HEK293 (cell line): Measurements from ENCODE around the gene EVC.

Experiments
- TRIM28 ChIP-seq: IDR thresholded peaks from 2 replicates; pipeline ENCODE4 v1.6.1; 2011; ENCODE audit warnings: low read length, control low read depth, borderline replicate concordance
- ZNF133 ChIP-seq: fragments of 450-650 bp; formaldehyde crosslinking; IDR thresholded peaks from 2 replicates; pipeline ENCODE4 v1.5.1; 2016; ENCODE audit warnings: missing biosample characterization, missing genetic modification characterization
- ZNF175 ChIP-seq: fragments of 450-650 bp; formaldehyde crosslinking; IDR thresholded peaks from 2 replicates; pipeline ENCODE4 v1.5.1; 2016; ENCODE audit warnings: missing biosample characterization, missing genetic modification characterization
- ZNF48 ChIP-seq: fragments of 450-650 bp; formaldehyde crosslinking; IDR thresholded peaks from 2 replicates; pipeline ENCODE4 v1.5.1; 2016; ENCODE audit warnings: missing biosample characterization, missing genetic modification characterization
- ZNF510 ChIP-seq: fragments of 450-650 bp; formaldehyde crosslinking; IDR thresholded peaks from 2 replicates; pipeline ENCODE4 v1.5.1; 2018; ENCODE audit warnings: mild to moderate bottlenecking, missing genetic modification characterization, missing biosample characterization; ENCODE audit not compliant: insufficient replicate concordance
- ZNF560 ChIP-seq: fragments of 450-650 bp; formaldehyde crosslinking; IDR thresholded peaks from 2 replicates; pipeline ENCODE4 v1.5.1; 2017; ENCODE audit warnings: missing biosample characterization, missing genetic modification characterization, borderline replicate concordance

DNA sequence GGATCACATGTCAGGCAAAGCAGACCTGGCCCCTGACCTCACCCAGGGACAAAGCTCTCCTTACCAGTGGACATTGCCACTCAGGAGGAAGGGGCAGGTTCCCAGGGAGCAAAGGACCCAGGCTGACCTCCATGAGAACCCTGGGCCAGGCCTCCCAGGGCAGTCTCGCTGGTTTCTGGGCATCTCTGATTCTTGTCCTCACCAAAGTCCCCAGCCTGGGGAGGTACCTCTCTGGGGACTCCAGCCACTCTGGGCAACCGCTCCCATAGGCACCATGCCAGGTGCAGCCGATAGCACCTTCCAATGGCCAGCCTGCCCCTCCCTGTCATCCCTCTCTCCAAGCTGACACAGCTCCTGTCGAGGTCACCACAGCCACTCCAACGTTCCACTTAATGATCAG is 10.5 kb upstream of the EVC start:
- no peak for TF ChIP-seq ZNF560
- TF ChIP-seq ZNF133 (tag by site-specific recombination): no peak
- TF ChIP-seq ZNF48 (tag by site-specific recombination): no peak
- TF ChIP-seq TRIM28: no peak
- TF ChIP-seq ZNF175 (tag by site-specific recombination): no peak
- TF ChIP-seq ZNF510 (tag by site-specific recombination): no peak
